ENCODE results near the gene TSPYL1. TPM values are rescaled to one million over a fixed set of nuclear protein-coding genes. Genes with fewer than 3 reads are reported as not detected.

TSPYL1 gene
- total and polyA plus RNA-seq, 9 of the 15 experiments (the other 6 are each of a cell fraction or from before 2014, with no cell fraction given) = 23.1 to 56.8 (median 37.9) TPM

DNA sequence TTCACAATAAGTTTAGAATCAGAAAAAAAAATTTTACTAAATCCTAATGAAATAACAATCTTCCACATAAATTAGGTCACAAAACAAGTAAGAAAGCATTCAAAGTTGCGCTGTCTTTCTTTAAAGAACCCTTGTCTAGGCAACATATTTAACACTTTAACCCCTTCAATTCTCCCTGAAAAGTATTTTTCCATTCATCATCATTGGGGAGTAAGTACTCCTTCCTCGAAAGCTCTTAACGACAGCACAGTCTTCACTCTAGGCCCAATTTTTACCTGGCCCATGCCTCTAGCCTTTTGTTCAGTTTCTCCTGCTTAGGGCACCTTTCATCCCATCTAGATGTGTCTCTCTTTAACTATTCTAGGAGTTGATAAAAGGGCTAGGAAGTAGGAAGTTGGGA, 2.6 kb downstream of the TSPYL1 start (continued):
- TF ChIP-seq, protein P1, sequence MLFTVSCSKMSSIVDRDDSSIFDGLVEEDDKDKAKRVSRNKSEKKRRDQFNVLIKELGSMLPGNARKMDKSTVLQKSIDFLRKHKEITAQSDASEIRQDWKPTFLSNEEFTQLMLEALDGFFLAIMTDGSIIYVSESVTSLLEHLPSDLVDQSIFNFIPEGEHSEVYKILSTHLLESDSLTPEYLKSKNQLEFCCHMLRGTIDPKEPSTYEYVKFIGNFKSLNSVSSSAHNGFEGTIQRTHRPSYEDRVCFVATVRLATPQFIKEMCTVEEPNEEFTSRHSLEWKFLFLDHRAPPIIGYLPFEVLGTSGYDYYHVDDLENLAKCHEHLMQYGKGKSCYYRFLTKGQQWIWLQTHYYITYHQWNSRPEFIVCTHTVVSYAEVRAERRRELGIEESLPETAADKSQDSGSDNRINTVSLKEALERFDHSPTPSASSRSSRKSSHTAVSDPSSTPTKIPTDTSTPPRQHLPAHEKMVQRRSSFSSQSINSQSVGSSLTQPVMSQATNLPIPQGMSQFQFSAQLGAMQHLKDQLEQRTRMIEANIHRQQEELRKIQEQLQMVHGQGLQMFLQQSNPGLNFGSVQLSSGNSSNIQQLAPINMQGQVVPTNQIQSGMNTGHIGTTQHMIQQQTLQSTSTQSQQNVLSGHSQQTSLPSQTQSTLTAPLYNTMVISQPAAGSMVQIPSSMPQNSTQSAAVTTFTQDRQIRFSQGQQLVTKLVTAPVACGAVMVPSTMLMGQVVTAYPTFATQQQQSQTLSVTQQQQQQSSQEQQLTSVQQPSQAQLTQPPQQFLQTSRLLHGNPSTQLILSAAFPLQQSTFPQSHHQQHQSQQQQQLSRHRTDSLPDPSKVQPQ (CRISPR knock-in tag; IDR thresholded peaks at IDR 0.05; ENCODE audit: borderline replicate concordance) = no peak
- TF ChIP-seq NR1H2 (CRISPR knock-in tag; IDR thresholded peaks at IDR 0.05) = no peak
- TF ChIP-seq MAZ (CRISPR knock-in tag; conservative IDR thresholded peaks at IDR 0.05 in 1 of 2, IDR thresholded peaks at IDR 0.05 in 1 of 2) = no peak
- TF ChIP-seq E2F3 (CRISPR knock-in tag; IDR thresholded peaks at IDR 0.05) = no peak
- TF ChIP-seq SP1 (CRISPR knock-in tag; IDR thresholded peaks at IDR 0.05) = peak; percentile 18; the same call in 1 of the 2 replicates
- TF ChIP-seq RBM22 (IDR thresholded peaks at IDR 0.05; ENCODE audit: low read depth, low read length, poor library complexity, severe bottlenecking) = no peak
- no peak for TF ChIP-seq OTX1 (CRISPR knock-in tag; IDR thresholded peaks at IDR 0.05)
- TF ChIP-seq, protein P2, sequence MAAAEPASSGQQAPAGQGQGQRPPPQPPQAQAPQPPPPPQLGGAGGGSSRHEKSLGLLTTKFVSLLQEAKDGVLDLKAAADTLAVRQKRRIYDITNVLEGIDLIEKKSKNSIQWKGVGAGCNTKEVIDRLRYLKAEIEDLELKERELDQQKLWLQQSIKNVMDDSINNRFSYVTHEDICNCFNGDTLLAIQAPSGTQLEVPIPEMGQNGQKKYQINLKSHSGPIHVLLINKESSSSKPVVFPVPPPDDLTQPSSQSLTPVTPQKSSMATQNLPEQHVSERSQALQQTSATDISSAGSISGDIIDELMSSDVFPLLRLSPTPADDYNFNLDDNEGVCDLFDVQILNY (CRISPR knock-in tag; IDR thresholded peaks at IDR 0.05) = no peak

Measured in K562 (cell line).